ENCODE measurements around the gene CFTR. TPM values are rescaled to one million over a fixed set of nuclear protein-coding genes. Genes with fewer than 3 reads are reported as not detected.

The CFTR gene
- polyA plus RNA-seq, 1 donor (not counting 4 experiments of a cell fraction or from before 2014, with no cell fraction given): not detected

DNA sequence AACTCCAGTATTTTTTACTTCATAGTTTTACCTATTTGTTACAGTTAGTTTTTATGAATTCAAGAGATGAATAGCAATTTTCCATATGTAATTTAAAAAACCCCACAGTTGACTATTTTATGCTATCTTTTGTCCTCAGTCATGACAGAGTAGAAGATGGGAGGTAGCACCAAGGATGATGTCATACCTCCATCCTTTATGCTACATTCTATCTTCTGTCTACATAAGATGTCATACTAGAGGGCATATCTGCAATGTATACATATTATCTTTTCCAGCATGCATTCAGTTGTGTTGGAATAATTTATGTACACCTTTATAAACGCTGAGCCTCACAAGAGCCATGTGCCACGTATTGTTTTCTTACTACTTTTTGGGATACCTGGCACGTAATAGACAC, 184.2 kb downstream of the CFTR start:
- no peak overlapping the region for H3K9ac ChIP-seq (ENCODE audit: control insufficient read depth, extremely low read depth, insufficient read depth, low read length)
- dilution Hi-C loops (cut with MboI; ENCODE audit: extremely low pct_ligation_motif_present, low sequenced_read_pairs): no loop called here
- H3K27ac ChIP-seq (ENCODE audit: control insufficient read depth, insufficient read depth, low read length): no peak overlapping the region
- H3K9me3 ChIP-seq (ENCODE audit: control insufficient read depth, low read depth, low read length): no peaks in the 10 kb centered on the region
- no peak overlapping the region for H2AFZ ChIP-seq (ENCODE audit: control insufficient read depth, low read length)
- FAIRE-seq (no peak), DNase-seq (ENCODE audit: low read depth, low spot score) (no peak)
- no peaks in the 10 kb centered on the region for H3K79me2 ChIP-seq (ENCODE audit: control insufficient read depth, insufficient read depth, low read length)
- no peaks in the 10 kb centered on the region for H3K4me1 ChIP-seq (ENCODE audit: control insufficient read depth, extremely low read depth, insufficient read depth, low read length)
- H3K36me3 ChIP-seq (ENCODE audit: control insufficient read depth in 2 of 2, extremely low read depth in 1 of 2, insufficient read depth in 2 of 2, low read length in 2 of 2): no peaks in the 10 kb centered on the region
- no peak overlapping the region for H3K4me3 ChIP-seq (ENCODE audit: control insufficient read depth in 2 of 3, extremely low read depth in 1 of 3, insufficient read depth in 2 of 3, low read depth in 1 of 3, low read length in 3 of 3)
- H3K4me2 ChIP-seq (ENCODE audit: control insufficient read depth, extremely low read depth, insufficient read depth, low read depth, low read length): no peak overlapping the region
- H3K9me1 ChIP-seq (ENCODE audit: control insufficient read depth, extremely low read depth, insufficient read depth, low read length): no peaks in the 10 kb centered on the region
- TF ChIP-seq, protein P1, sequence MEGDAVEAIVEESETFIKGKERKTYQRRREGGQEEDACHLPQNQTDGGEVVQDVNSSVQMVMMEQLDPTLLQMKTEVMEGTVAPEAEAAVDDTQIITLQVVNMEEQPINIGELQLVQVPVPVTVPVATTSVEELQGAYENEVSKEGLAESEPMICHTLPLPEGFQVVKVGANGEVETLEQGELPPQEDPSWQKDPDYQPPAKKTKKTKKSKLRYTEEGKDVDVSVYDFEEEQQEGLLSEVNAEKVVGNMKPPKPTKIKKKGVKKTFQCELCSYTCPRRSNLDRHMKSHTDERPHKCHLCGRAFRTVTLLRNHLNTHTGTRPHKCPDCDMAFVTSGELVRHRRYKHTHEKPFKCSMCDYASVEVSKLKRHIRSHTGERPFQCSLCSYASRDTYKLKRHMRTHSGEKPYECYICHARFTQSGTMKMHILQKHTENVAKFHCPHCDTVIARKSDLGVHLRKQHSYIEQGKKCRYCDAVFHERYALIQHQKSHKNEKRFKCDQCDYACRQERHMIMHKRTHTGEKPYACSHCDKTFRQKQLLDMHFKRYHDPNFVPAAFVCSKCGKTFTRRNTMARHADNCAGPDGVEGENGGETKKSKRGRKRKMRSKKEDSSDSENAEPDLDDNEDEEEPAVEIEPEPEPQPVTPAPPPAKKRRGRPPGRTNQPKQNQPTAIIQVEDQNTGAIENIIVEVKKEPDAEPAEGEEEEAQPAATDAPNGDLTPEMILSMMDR (optimal IDR thresholded peaks at IDR 0.05 in 1 of 3, IDR thresholded peaks at IDR 0.05 in 1 of 3, conservative IDR thresholded peaks at IDR 0.05 in 1 of 3; ENCODE audit: extremely low read depth in 1 of 3, insufficient read depth in 2 of 3, low read length in 3 of 3): no peak
- TF ChIP-seq EZH2 (IDR thresholded peaks at IDR 0.05; ENCODE audit: low read length): no peak
- H4K20me1 ChIP-seq (ENCODE audit: control insufficient read depth, extremely low read depth, insufficient read depth, low read length): no peaks in the 10 kb centered on the region
- no peaks in the 10 kb centered on the region for H3K27me3 ChIP-seq (ENCODE audit: control insufficient read depth, extremely low read depth, insufficient read depth, low read length)

DNA sequence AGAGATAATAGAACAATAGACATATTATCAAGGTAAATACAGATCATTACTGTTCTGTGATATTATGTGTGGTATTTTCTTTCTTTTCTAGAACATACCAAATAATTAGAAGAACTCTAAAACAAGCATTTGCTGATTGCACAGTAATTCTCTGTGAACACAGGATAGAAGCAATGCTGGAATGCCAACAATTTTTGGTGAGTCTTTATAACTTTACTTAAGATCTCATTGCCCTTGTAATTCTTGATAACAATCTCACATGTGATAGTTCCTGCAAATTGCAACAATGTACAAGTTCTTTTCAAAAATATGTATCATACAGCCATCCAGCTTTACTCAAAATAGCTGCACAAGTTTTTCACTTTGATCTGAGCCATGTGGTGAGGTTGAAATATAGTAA, 185.5 kb downstream of the CFTR start:
- Histone ChIP-seq H3K9me3 (ENCODE audit: control insufficient read depth, low read depth, low read length) (no peaks in the 10 kb centered on the region), H3K79me2 (ENCODE audit: control insufficient read depth, insufficient read depth, low read length) (no peaks in the 10 kb centered on the region), H3K27ac (ENCODE audit: control insufficient read depth, insufficient read depth, low read length) (no peak overlapping the region), H3K9ac (ENCODE audit: control insufficient read depth, extremely low read depth, insufficient read depth, low read length) (no peak overlapping the region), H3K36me3 (ENCODE audit: control insufficient read depth in 2 of 2, extremely low read depth in 1 of 2, insufficient read depth in 2 of 2, low read length in 2 of 2) (no peaks in the 10 kb centered on the region), H4K20me1 (ENCODE audit: control insufficient read depth, extremely low read depth, insufficient read depth, low read length) (no peaks in the 10 kb centered on the region), H2AFZ (ENCODE audit: control insufficient read depth, low read length) (no peak overlapping the region), H3K4me1 (ENCODE audit: control insufficient read depth, extremely low read depth, insufficient read depth, low read length) (no peaks in the 10 kb centered on the region), H3K4me2 (ENCODE audit: control insufficient read depth, extremely low read depth, insufficient read depth, low read depth, low read length) (no peak overlapping the region), H3K27me3 (ENCODE audit: control insufficient read depth, extremely low read depth, insufficient read depth, low read length) (no peaks in the 10 kb centered on the region), H3K9me1 (ENCODE audit: control insufficient read depth, extremely low read depth, insufficient read depth, low read length) (no peaks in the 10 kb centered on the region), H3K4me3 (ENCODE audit: control insufficient read depth in 2 of 3, extremely low read depth in 1 of 3, insufficient read depth in 2 of 3, low read depth in 1 of 3, low read length in 3 of 3) (no peak overlapping the region)
- FAIRE-seq (no peak), DNase-seq (ENCODE audit: low read depth, low spot score) (no peak)
- dilution Hi-C loops (cut with MboI; ENCODE audit: extremely low pct_ligation_motif_present, low sequenced_read_pairs): no loop called here
- no peak for TF ChIP-seq EZH2 (IDR thresholded peaks at IDR 0.05; ENCODE audit: low read length)
- TF ChIP-seq, protein P1 (optimal IDR thresholded peaks at IDR 0.05 in 1 of 3, IDR thresholded peaks at IDR 0.05 in 1 of 3, conservative IDR thresholded peaks at IDR 0.05 in 1 of 3; ENCODE audit: extremely low read depth in 1 of 3, insufficient read depth in 2 of 3, low read length in 3 of 3): no peak

Data from keratinocyte (primary cell).